ENCODE measurements around the gene FAM163A.

- TF ChIP-seq CTCF (IDR thresholded peaks at IDR 0.05; ENCODE audit: low read depth, low read length, poor library complexity, severe bottlenecking) (no peak), EZH2phosphoT487 (IDR thresholded peaks at IDR 0.05; ENCODE audit: borderline replicate concordance, low read length) (no peak)
Measured at GRCh38 chr1:179748772-179749171, 5.7 kb downstream of the FAM163A start.

Measured in DOHH2 (cell line).